GM19397 (cell line): ENCODE measurements around the gene RRP12.
A peak's percentile ranks its signal among the peaks of the same experiment; 100 is the strongest.

Experiments used
- ATAC-seq: cut with Tn5 transposase; IDR thresholded peaks from one replicate; pipeline ENCODE4 v1.9.1; 2021; ENCODE audit warnings: mild to moderate bottlenecking, moderate library complexity; ENCODE audit not compliant: unreplicated experiment

The RRP12 gene

GRCh38 chr10:97319671-97320479 is 81.3 kb downstream of the RRP12 start:
- peak; percentile 30 for ATAC-seq

DNA sequence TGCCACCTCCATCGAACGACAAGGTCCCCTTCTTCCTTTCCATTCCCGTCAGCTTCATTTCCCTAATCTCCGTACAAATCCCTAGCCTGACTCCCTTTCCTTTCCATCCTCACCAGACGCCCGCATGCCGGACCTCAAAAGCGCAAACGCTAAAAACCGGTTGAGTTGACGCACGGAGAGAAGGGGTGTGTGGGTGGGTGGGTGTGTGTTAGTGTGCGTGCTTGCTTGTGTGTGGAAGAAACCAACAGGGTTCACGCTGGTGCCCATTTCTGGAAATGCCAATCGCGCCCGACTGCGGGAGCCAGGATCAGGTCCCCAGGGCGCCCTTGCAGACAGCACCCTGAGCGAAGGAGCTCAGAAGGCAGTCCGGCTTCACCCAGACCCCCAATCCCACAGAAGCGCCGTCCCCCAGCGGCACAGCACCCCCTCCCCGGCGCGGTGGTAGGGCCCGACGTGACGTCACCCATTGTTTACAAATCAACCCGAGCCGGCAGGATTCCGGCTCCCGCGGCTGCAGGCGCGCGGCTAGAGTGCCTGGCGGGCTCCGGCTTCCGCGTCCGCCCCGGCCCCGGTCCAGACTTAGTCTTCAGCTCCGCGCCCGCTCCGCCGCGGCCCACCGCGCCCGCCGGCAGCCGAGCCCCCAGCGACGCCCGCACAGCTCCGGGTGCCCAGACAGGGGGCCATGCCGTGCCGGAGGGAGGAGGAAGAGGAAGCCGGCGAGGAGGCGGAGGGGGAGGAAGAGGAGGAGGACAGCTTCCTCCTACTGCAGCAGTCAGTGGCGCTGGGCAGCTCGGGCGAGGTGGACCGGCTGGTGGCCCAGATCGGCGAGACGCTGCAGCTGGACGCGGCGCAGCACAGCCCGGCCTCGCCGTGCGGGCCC is 82.1 kb downstream of the RRP12 start, which contains the start of gene FRAT1:
TSS of gene FRAT1 (plus strand) at position 500 of the 880 bp plus-strand sequence. CDS start at position 683, 183 bp downstream.
- ATAC-seq = peak; percentile 83

GRCh38 chr10:97314671-97315070 is 86.5 kb downstream of the RRP12 start:
- ATAC-seq = no peak

GRCh38 chr10:97312897-97313296 is 88.2 kb downstream of the RRP12 start:
- no peak for ATAC-seq

GRCh38 chr10:97311111-97311626 is 90.0 kb downstream of the RRP12 start:
- no peak for ATAC-seq

DNA sequence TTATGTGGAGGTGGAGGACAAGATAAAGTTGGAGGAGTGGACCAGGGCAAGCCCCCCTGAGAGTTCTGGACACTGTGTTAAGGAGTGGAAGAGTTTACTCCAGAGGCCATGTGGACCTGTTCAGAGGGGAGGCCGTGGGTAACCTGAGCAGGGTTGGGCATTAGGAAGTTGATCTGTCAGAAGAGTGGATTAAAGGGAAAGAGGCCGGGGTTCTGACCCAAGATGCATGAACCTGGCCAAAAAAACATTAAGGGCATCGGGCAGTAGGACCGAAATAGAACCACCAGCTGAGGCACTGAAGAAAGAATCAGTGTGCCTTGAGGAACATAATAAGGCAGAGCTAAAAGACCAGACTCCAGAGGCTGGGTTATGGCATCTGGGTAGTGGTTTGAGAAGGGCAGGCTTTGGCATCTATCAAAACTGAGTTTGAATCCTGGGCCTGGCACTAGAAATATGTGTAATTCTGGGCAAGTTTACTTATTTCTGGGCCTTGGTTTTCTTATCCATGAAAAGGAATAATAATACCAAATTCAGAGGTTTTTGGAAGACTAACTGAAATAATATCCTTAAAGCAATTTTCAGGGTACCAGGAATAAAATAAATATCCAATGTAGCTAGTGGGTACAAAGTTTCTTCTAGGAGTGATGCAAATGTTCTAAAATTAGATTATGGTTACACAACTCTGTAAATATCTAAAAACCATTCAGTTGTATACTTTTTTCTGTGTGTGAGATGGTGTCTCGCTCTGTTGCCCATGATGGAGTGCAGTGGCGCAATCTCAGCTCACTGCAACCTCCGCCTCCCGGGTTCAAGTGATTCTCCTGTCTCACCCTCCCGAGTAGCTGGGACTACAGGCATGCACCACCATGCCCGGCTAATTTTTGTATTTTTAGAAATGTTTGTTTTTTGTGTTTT is 93.0 kb downstream of the RRP12 start:
- no peak for ATAC-seq

DNA sequence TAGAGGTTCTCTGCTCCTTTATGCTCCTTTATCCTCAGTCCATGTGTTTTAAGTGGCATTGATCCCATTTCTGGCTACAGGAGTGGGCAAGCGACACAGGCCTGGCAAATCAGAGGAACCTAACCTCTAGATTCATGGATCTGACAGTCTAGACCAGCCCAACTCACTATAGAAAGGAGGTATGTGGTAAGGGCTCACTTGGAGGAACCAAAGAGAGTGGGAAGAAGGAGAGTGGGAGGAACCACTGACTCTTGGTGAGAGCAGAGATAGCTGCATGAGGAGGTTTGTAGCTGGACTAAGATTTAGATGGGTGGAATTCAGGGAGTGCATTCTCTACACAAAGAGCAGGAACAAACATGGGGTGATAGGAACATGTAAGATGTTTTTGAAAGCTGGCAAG is 93.7 kb downstream of the RRP12 start:
- no peak for ATAC-seq
